ENCODE results near the gene GATB. TPM values are rescaled to one million over a fixed set of nuclear protein-coding genes. Genes with fewer than 3 reads are reported as not detected.

GATB gene
- total and polyA plus RNA-seq, 2 of the 4 experiments (the other 2 are of a cell fraction) = 18.7 to 20.3 TPM

- Histone ChIP-seq H3K4me2 (ENCODE audit: low read depth, low read length) (no peak overlapping the region), H3K4me3 (ENCODE audit: insufficient read depth, low read depth, low read length) (no peak overlapping the region), H2AK9ac (replicated peaks; ENCODE audit: low read depth, low read length, poor library complexity) (no peak overlapping the region), H2BK15ac (ENCODE audit: low read depth, low read length) (no peak overlapping the region), H4K91ac (ENCODE audit: insufficient read depth, low read depth, low read length) (no peak overlapping the region), H3K14ac (replicated peaks; ENCODE audit: low read depth, low read length) (no peak overlapping the region), H2BK5ac (ENCODE audit: low read depth, low read length, poor library complexity, severe bottlenecking) (no peak overlapping the region), H3K4ac (ENCODE audit: low read depth, low read length) (no peak overlapping the region), H3K56ac (ENCODE audit: extremely low read depth, insufficient read depth, low read length) (no peak overlapping the region), H3K36me3 (ENCODE audit: control insufficient read depth, insufficient read depth, low read length) (no peaks in the 10 kb centered on the region; the same call in 1 of the 2 replicates), H2AFZ (replicated peaks; ENCODE audit: low read length, poor library complexity) (no peak overlapping the region), H3K4me1 (ENCODE audit: control insufficient read depth, insufficient read depth, low read length) (no peaks in the 10 kb centered on the region), H3K9me1 (ENCODE audit: insufficient read depth, low read length) (peaks cover 3% of the 10 kb centered on the region; the same call in 1 of the 2 replicates), H3K9me3 (ENCODE audit: control insufficient read depth, insufficient read depth, low read length) (no peaks in the 10 kb centered on the region), H3K27me3 (ENCODE audit: control insufficient read depth, insufficient read depth, low read length) (no peaks in the 10 kb centered on the region), H3K79me1 (ENCODE audit: low read depth in 1 of 2, low read length in 2 of 2) (no peaks in the 10 kb centered on the region; a peak in 1 of 4 replicates), H4K20me1 (ENCODE audit: insufficient read depth, low read length) (no peaks in the 10 kb centered on the region), H2BK120ac (ENCODE audit: low read depth, low read length) (no peak overlapping the region), H3K23ac (ENCODE audit: low read depth, low read length) (no peak overlapping the region), H2AK5ac (ENCODE audit: low read depth, low read length) (no peak overlapping the region), H3K9ac (ENCODE audit: low read depth, low read length) (no peak overlapping the region), H4K8ac (ENCODE audit: low read depth in 2 of 2, low read length in 2 of 2) (no peak overlapping the region), H4K5ac (ENCODE audit: low read depth, low read length) (no peak overlapping the region), H3K18ac (ENCODE audit: low read depth, low read length) (no peak overlapping the region), H3K27ac (ENCODE audit: insufficient read depth, low read length) (no peak overlapping the region), H2BK20ac (ENCODE audit: low read depth, low read length) (no peak overlapping the region)
- dilution Hi-C loops (cut with HindIII; ENCODE audit: low sequenced_read_pairs, unreplicated experiment) = no loop called here
- ATAC-seq (ENCODE audit: low read depth) (no peak), DNase-seq (no peak)
- no peak for TF ChIP-seq NFE2L2 (IDR thresholded peaks at IDR 0.05; ENCODE audit: low read depth, low read length)
- TF ChIP-seq MAZ (IDR thresholded peaks at IDR 0.05; ENCODE audit: borderline replicate concordance, low read depth, low read length) = no peak
- TF ChIP-seq POLR2A (IDR thresholded peaks at IDR 0.05; ENCODE audit: low read depth, low read length) = no peak
- TF ChIP-seq FOS (IDR thresholded peaks at IDR 0.05; ENCODE audit: low read depth, low read length) = no peak
- TF ChIP-seq, protein P1, sequence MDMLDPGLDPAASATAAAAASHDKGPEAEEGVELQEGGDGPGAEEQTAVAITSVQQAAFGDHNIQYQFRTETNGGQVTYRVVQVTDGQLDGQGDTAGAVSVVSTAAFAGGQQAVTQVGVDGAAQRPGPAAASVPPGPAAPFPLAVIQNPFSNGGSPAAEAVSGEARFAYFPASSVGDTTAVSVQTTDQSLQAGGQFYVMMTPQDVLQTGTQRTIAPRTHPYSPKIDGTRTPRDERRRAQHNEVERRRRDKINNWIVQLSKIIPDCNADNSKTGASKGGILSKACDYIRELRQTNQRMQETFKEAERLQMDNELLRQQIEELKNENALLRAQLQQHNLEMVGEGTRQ (IDR thresholded peaks at IDR 0.05; ENCODE audit: low read depth, low read length) = no peak
- TF ChIP-seq RCOR1 (IDR thresholded peaks at IDR 0.05; ENCODE audit: insufficient replicate concordance, low read length) = no peak
- no peak for TF ChIP-seq MAFK (IDR thresholded peaks at IDR 0.05; ENCODE audit: low read depth, low read length)
- ChIA-PET POLR2A (ENCODE audit: unreplicated experiment) (no interaction called here), CTCF (interaction anchor here (0.7 to 1.2 kb wide), 2 partner anchors 10 to 600 kb away, joined by 3 read pairs; no protein-coding TSS in a partner anchor)
- intact Hi-C loops (cut with micrococcal nuclease) = no loop called here
- WGBS, 2 experiments (ENCODE audit: extremely low coverage in 2 of 2, insufficient read length in 1 of 2) = no CpG with 5 or more reads among the region's 4 CpGs
- BruUV-seq (replicated peaks) = no TSS peak
- in situ Hi-C loops (cut with MboI; ENCODE audit: low sequenced_read_pairs) = no loop called here
Observed at GRCh38 chr4:151712777-151713176, 48.0 kb downstream of the GATB start.

All from IMR-90 (cell line).